Right ventricle myocardium superior (tissue), 1 donor: ENCODE results near the gene PRR27. TPM values are rescaled to one million over a fixed set of nuclear protein-coding genes. Genes with fewer than 3 reads are reported as not detected.

Experiments
- ATAC-seq: fragments of 200-7000 bp; cut with Tn5 transposase; one replicate; pipeline ENCODE4 v1.9.1; 2020; ENCODE audit warnings: mild to moderate bottlenecking; ENCODE audit not compliant: poor library complexity
- DNase-seq: peaks from one replicate; pipeline ENCODE4 v3.0.0-alpha.2; 2020
- intact Hi-C: fragments of 100-400 bp; cut with DNase I; formaldehyde crosslinking; loops from one replicate; pipeline ENCODE4 v1.11.2; 2022
- long read RNA-seq: library from polyadenylated mRNA; unstranded; transcript quantifications from one replicate; pipeline ENCODE4 v2.0.0, GENCODE V29; 2021
- total RNA-seq: library from RNA; stranded (reverse); fragmentation: NEBNext Ultra II Directional; extraction: Animal tissue kit (Norgen Biotek cat#: 25700); gene quantifications from one replicate; pipeline ENCODE4 v1.2.1, GENCODE V29; 2021
- donor health status: DM: no; HTN: yes; CAD: no; lungs with severe emphysema.

The PRR27 gene
- not detected for total RNA-seq
- long read RNA-seq = 0 reads

- no peak for ATAC-seq
- intact Hi-C loops = no loop called here
- DNase-seq = no peak
These were observed at the start of gene PRR27 for GRCh38 chr4:70153937-70154336. Gene PRR27 (plus strand): TSS chr4:70154237. CDS start chr4:70154376, 139 bp downstream.

GRCh38 chr4:70110917-70111316 lies 43.1 kb upstream of the PRR27 start:
- ATAC-seq (no peak), DNase-seq (no peak)
- intact Hi-C loops = no loop called here

GRCh38 chr4:70113656-70114055 lies 40.4 kb upstream of the PRR27 start:
- intact Hi-C loops = no loop called here
- DNase-seq = no peak
- no peak for ATAC-seq

GRCh38 chr4:70114096-70114495 lies 39.9 kb upstream of the PRR27 start:
- intact Hi-C loops = no loop called here

GRCh38 chr4:70120323-70120722 lies 33.7 kb upstream of the PRR27 start:
- no peak for ATAC-seq
- no peak for DNase-seq
- intact Hi-C loops = no loop called here

More at GRCh38 chr4:70114096-70114495, 39.9 kb upstream of the PRR27 start:
- ATAC-seq (no peak), DNase-seq (no peak)

- intact Hi-C loops = no loop called here
- ATAC-seq (no peak), DNase-seq (no peak)
These were observed 20.6 kb upstream of the PRR27 start for GRCh38 chr4:70133473-70133872.

- intact Hi-C loops = no loop called here
- no peak for DNase-seq
- no peak for ATAC-seq
These were observed 15.3 kb upstream of the PRR27 start for GRCh38 chr4:70138751-70139150.

GRCh38 chr4:70151271-70151670 lies 2.8 kb upstream of the PRR27 start:
- intact Hi-C loops = no loop called here
- no peak for DNase-seq
- ATAC-seq = no peak

- intact Hi-C loops = no loop called here
- DNase-seq (no peak), ATAC-seq (no peak)
These were observed 1.9 kb upstream of the PRR27 start for GRCh38 chr4:70152088-70152487.

GRCh38 chr4:70158576-70158975 lies 4.5 kb downstream of the PRR27 start:
- ATAC-seq = no peak

GRCh38 chr4:70177090-70177489 lies 23.1 kb downstream of the PRR27 start:
- ATAC-seq (no peak), DNase-seq (no peak)
- intact Hi-C loops = no loop called here

More at GRCh38 chr4:70158576-70158975, 4.5 kb downstream of the PRR27 start:
- intact Hi-C loops = no loop called here
- DNase-seq = no peak

- ATAC-seq = no peak
- no peak for DNase-seq
- intact Hi-C loops = no loop called here
These were observed 24.1 kb downstream of the PRR27 start for GRCh38 chr4:70178075-70178660.

- DNase-seq (no peak), ATAC-seq (no peak)
- intact Hi-C loops = no loop called here
These were observed 25.8 kb downstream of the PRR27 start for GRCh38 chr4:70179811-70180210.

- intact Hi-C loops = no loop called here
- no peak for DNase-seq
- no peak for ATAC-seq
These were observed 27.8 kb downstream of the PRR27 start for GRCh38 chr4:70181864-70182263.

- DNase-seq (no peak), ATAC-seq (no peak)
- intact Hi-C loops = no loop called here
These were observed 28.6 kb downstream of the PRR27 start for GRCh38 chr4:70182517-70183167.

GRCh38 chr4:70183168-70183939 lies 29.3 kb downstream of the PRR27 start:
- no peak for DNase-seq
- ATAC-seq = no peak
- intact Hi-C loops = no loop called here

GRCh38 chr4:70183940-70184246 lies 29.9 kb downstream of the PRR27 start:
- no peak for DNase-seq
- ATAC-seq = no peak
- intact Hi-C loops = no loop called here

- DNase-seq (no peak), ATAC-seq (no peak)
- intact Hi-C loops = no loop called here
These were observed 33.2 kb downstream of the PRR27 start for GRCh38 chr4:70187216-70187615.

GRCh38 chr4:70190579-70190978 lies 36.5 kb downstream of the PRR27 start:
- intact Hi-C loops = no loop called here
- no peak for DNase-seq
- ATAC-seq = no peak

GRCh38 chr4:70191647-70192046 lies 37.6 kb downstream of the PRR27 start:
- intact Hi-C loops = no loop called here
- ATAC-seq (no peak), DNase-seq (no peak)
